ENCODE measurements around the gene DUSP9. TPM values are rescaled to one million over a fixed set of nuclear protein-coding genes. Genes with fewer than 3 reads are reported as not detected.
A peak's percentile ranks its signal among the peaks of the same experiment; 100 is the strongest.
"Not testable (repeated sequence)": the region's sequence is repeated elsewhere in the genome, so short reads cannot be mapped to it uniquely, and the experiment has no call there.

DUSP9 gene, protein sequence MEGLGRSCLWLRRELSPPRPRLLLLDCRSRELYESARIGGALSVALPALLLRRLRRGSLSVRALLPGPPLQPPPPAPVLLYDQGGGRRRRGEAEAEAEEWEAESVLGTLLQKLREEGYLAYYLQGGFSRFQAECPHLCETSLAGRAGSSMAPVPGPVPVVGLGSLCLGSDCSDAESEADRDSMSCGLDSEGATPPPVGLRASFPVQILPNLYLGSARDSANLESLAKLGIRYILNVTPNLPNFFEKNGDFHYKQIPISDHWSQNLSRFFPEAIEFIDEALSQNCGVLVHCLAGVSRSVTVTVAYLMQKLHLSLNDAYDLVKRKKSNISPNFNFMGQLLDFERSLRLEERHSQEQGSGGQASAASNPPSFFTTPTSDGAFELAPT
- not detected for total RNA-seq
- long read RNA-seq, donor 1 = 0 reads
- long read RNA-seq, donor 2 = 0 reads

- intact Hi-C loops (cut with DNase I) = no loop called here
Measured at GRCh38 chrX:153646620-153647373, at the start of gene DUSP9. Gene DUSP9, plus strand, starts transcription at chrX:153647203. Its CDS starts 751 bp downstream, at chrX:153647954.

GRCh38 chrX:153598541-153599191, 48.3 kb upstream of the DUSP9 start, which contains the start of gene CCNQ:
Gene CCNQ, minus strand, starts transcription at chrX:153599139. Its CDS starts 66 bp downstream, at chrX:153599073.
- intact Hi-C loops (cut with DNase I) = no loop called here
- DNase-seq (ENCODE audit: low spot score) = peak; percentile 78

More at GRCh38 chrX:153646620-153647373, at the start of gene DUSP9:
- DNase-seq (ENCODE audit: low spot score) = peak; percentile 78

DNA sequence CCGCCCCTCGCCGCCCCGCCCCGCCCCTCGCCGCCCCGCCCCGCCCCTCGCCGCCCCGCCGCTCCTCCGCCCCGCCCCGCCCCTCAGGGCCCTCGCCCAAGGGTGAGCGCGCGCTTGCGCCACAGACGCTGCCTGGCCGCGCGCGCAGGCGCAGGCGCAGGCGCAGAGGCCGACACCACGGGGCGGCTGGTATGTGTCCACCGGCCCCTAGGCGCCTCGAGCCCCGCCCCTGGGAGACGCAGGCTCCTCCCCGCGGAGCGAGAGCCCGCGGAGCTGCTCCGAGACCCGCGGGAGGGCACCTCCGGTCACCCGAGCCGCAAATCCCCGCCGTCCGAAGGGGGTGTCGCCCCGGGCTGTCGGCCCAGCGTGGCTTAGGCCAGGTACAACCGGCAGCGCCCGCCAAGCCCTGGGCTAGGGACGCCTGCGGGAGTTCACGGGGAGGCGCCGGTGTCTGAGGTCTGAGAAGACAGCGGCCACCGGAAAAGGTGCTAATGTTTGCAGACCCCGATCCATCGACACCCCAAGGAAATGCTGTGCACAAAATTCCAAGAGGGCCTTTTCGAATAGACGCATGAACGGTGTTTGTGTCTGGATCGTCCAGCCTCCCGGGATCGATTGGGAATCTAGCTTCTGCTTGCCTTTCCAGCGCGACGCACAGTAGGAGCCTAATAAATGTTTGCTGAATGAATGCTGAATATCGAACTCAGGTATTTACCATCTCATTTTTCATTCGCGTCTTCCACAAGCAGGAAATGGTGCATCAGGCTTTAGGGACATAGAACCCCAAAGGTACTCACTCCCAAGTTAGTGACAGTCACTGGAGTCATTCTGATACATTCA, 47.6 kb upstream of the DUSP9 start:
- DNase-seq (ENCODE audit: low spot score) = peak; percentile 96
- intact Hi-C loops (cut with DNase I) = no loop called here

DNA sequence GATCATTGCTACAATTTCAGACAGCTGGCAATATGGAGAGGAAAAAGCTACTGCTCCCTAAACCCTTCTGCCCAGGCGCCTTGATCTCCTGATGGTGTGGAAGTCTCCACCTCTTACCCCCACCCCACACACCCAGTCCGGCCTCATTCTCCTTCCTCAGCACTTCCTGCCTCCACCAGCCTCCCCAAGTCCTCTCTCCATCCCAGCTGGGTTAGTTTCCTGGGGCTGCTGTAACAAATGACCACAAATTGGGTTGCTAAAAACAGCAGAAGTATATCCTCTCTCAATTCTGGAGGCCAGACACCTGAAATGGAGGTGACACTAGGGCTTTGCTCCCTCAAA, 47.0 kb upstream of the DUSP9 start:
- intact Hi-C loops (cut with DNase I) = no loop called here
- peak; percentile 36 for DNase-seq (ENCODE audit: low spot score)

DNA sequence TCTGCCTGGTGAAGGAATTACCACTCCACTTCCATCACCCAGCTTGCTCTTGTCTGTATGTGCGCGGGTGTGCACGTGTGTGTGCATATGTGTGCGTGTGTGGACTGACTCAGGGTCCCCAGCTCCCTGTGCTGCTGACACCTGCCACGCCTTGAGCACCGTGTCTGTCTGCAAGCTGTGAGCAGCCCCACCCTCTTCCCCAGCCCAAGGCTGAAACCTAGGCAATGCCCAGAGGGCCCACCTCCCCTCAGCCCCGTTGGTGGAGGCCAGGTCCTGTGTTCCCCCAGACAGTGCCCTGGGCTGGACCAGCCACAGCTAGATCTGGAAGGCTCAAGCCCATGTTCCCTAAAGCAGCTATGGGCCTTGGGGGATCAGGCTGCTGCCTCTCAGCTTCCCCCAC, 46.1 kb upstream of the DUSP9 start:
- intact Hi-C loops (cut with DNase I) = no loop called here
- peak; percentile 72 for DNase-seq (ENCODE audit: low spot score)

DNA sequence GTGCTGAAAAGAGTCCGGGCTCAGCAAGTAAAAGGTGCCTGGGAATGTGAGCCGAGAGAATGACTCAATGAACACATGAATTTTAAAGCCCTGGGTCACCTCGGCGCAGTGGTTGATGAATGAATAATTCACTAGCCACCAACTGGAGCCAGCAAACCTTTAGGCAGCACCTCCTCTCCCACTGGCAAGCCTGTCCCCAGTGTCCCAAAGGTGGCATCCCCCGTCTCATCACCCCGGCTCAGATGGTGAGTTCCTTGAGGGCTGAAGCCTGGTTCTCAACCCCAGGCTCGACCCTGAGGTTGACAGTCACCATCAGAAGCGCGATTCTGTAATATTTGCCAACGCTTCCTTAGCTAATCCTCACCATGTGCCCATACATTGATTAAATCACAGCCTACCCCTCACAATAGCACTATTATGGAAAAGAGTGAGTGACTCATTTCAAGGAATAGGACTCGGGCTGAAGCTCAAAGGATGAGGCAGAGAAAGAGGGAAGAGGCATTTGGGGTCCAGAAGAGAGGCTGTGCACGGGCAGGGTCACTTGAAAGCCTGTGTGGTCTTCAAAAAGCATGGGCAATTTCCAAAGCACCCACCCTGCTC, 45.4 kb upstream of the DUSP9 start:
- peak; percentile 48 for DNase-seq (ENCODE audit: low spot score)
- intact Hi-C loops (cut with DNase I) = no loop called here

- no peak for DNase-seq (ENCODE audit: low spot score)
- intact Hi-C loops (cut with DNase I) = no loop called here
Measured at GRCh38 chrX:153602601-153603000, 44.4 kb upstream of the DUSP9 start.

GRCh38 chrX:153603131-153603656, 43.8 kb upstream of the DUSP9 start:
- peak; percentile 68 for DNase-seq (ENCODE audit: low spot score)
- intact Hi-C loops (cut with DNase I) = no loop called here

GRCh38 chrX:153604666-153605380, 42.2 kb upstream of the DUSP9 start:
- intact Hi-C loops (cut with DNase I) = not testable (repeated sequence)

DNA sequence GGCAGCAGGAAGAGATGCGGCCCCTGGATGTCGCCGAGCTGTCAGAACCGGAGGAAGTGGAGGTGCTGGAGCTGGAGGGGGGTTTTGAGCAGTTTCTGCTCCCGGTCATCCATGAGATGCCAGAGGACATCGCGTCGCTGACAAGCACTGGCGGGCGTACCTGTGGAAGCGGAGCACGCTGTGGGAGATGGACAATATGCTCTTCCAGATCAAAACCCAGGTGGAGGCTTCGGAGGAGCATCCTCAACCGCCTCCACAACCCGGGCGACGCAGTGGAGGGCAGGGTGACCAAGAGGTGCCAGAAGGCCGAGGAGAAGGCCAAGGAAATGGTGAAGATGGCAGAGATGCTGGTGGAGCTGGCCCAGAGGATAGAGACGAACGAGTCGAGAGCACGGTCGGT, 40.5 kb upstream of the DUSP9 start:
- DNase-seq (ENCODE audit: low spot score) = no peak
- intact Hi-C loops (cut with DNase I) = no loop called here

More at GRCh38 chrX:153604666-153605380, 42.2 kb upstream of the DUSP9 start:
- peak; percentile 57 for DNase-seq (ENCODE audit: low spot score)

DNA sequence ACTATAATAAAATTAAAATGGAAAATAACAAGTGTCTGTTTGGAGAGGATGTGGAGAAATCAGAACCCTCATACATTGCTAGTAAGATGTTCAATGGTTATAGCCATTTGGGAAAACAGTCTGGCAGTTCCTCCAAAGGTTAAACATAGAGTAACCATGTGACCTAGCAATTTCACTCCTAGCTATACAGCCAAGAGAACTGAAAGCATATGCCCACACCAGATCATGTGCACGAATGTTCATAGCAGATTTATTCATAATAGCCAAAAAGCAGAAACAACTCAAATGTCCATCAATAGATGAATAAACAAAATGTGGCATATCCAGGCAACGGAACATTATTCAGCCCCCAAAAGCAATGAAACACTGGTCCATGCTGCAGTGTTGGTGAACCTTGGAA, 38.6 kb upstream of the DUSP9 start:
- no peak for DNase-seq (ENCODE audit: low spot score)

GRCh38 chrX:153608806-153609205, 38.2 kb upstream of the DUSP9 start:
- intact Hi-C loops (cut with DNase I) = no loop called here
- no peak for DNase-seq (ENCODE audit: low spot score)

More for the DNA sequence above, 38.6 kb upstream of the DUSP9 start:
- intact Hi-C loops (cut with DNase I) = no loop called here

DNA sequence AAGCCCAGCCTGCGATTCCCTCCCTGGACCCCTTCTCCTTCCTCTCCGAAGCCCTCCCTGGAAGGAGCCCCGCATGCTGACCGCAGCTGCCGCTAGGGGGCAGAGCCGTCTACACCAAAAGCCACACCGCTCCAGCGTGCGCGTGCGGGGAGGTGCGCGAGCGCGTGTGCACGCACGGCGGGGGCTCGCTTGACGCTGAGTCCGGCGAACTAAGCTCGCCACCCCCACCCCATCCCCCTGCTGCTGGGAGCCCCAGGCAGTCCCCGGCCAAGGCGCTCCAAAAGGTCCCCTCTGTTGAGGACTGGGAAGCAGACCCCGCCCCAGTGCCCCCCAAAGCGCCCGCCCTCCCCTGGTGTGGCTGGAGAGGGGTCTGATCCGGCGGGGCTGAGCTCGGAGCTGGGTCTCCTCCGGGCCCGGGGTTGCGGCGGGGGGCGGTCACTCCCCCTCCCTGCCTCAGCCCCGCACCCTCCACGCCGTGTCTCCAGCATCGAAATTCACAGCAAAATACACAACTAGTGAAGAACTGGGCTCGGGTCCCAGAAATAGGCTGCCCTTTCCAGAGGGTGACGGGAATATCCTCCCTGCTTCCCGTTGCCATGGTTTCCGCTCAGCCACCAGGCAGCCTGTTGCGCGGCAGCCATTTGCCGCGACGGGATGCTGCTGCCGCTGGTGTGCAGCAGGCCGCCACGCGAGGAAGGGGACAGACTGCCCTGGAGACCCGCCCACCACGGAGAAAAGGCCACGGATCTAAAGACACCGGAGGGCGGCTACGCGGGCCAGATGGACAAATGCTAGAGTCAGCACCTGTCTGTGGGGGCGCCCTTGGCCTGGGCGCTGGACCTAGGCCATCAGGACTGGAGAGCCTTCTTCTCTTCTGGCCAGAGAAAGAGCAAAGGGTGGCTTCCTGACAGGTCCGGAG, 36.8 kb upstream of the DUSP9 start:
- intact Hi-C loops (cut with DNase I) = loop anchor here in 1 of 2 donors (10.0 kb wide), 1 partner anchor 95 kb away; no protein-coding TSS in a partner anchor
- DNase-seq (ENCODE audit: low spot score) = peak; percentile 88

- DNase-seq (ENCODE audit: low spot score) = peak; percentile 72
Measured at GRCh38 chrX:153610836-153611213, 36.2 kb upstream of the DUSP9 start.

DNA sequence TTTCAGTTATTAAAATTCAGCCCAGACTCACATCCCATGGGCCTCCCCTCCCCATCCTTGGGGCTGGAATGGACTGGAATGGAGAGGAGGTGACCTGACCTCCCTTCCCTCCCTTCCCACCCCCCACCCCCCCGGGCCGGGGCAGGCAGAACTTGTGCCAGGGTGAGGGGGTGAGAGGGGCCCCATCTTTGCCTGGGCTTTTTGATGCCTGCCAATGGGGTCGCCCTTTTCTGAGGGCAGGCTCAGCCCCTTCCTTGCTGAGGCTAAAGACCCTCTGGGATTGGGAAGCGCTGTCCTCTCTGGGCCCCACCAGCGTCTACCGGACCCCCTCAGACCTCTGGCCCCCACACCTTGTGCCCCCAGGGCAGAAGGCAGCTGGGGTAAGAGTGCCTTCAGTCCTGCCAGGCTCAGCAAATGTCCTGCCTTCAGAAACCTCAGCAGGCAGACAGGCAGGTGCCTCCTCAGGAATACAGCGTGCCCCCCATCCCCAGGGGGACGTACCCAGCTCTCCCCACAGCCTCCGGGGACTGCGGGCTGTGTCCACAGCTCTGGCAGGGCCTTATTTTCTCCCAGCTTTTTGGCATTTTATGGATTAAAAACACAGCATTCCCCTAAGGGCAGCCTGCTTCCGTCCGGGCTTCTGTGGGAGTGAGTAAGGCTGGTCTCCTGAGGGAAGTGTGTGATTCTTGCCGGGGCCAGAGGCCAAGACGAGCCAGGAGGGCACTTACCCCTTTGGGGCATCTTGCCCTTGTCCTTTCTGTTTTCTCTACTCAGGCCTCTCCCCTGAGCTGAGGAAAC, 35.5 kb upstream of the DUSP9 start:
- peak; percentile 64 for DNase-seq (ENCODE audit: low spot score)
- intact Hi-C loops (cut with DNase I) = loop anchor here in 1 of 2 donors (10.0 kb wide), 1 partner anchor 93 kb away; no protein-coding TSS in a partner anchor

More at GRCh38 chrX:153610836-153611213, 36.2 kb upstream of the DUSP9 start:
- intact Hi-C loops (cut with DNase I) = loop anchor here in 1 of 2 donors (10.0 kb wide), 1 partner anchor 94 kb away; no protein-coding TSS in a partner anchor

- DNase-seq (ENCODE audit: low spot score) = peak; percentile 75
- intact Hi-C loops (cut with DNase I) = loop anchor here in 1 of 2 donors (10.0 kb wide), 1 partner anchor 92 kb away; no protein-coding TSS in a partner anchor
Measured at GRCh38 chrX:153612413-153612812, 34.6 kb upstream of the DUSP9 start.

All from posterior vena cava (tissue), 2 donors.